HepG2 (cell line): Measurements from ENCODE around the gene SAMD13.

Experiments used
- EED ChIP-seq: sonication (generic); formaldehyde crosslinking; IDR thresholded peaks from 2 replicates; pipeline ENCODE4 v1.5.0; 2020; ENCODE audit warnings: mild to moderate bottlenecking, missing genetic modification reagents
- EZH2 ChIP-seq: conservative IDR thresholded peaks from 2 replicates; pipeline ENCODE4 v1.6.1; 2012; ENCODE audit warnings: mild to moderate bottlenecking, low read depth, low read length, moderate library complexity
- MAX ChIP-seq: IDR thresholded peaks from 2 replicates; pipeline ENCODE4 v1.6.1; 2012; ENCODE audit warnings: inconsistent platforms
- RAD21 ChIP-seq: fragments of 450-650 bp; formaldehyde crosslinking; IDR thresholded peaks from 2 replicates; pipeline ENCODE4 v1.5.0; 2020; ENCODE audit warnings: mild to moderate bottlenecking

GRCh38 chr1:84277343-84278059 is 24.0 kb upstream of the SAMD13 start:
- TF ChIP-seq EZH2 (no peak), EED (CRISPR knock-in tag) (no peak), MAX (no peak), RAD21 (CRISPR knock-in tag) (no peak)
